Ovary (tissue), 9 donors: ENCODE data around the gene PEX12. TPM values are rescaled to one million over a fixed set of nuclear protein-coding genes. Genes with fewer than 3 reads are reported as not detected.

Source experiments
- DNase-seq, 5 donors: peaks; one replicate each; pipeline ENCODE4 v3.0.0-alpha.2; 2019 to 2020
- H3K27ac ChIP-seq, 2 donors: fragments of 200-600 bp; one replicate each; pipeline versions ENCODE4 v1.5.1 to v1.8.0; 2019 to 2022
- H3K27me3 ChIP-seq: fragments of 200-600 bp; one replicate; pipeline ENCODE4 v1.8.0; 2022
- H3K36me3 ChIP-seq: fragments of 200-600 bp; sonication (generic); one replicate; pipeline ENCODE4 v1.5.1; 2019
- H3K4me1 ChIP-seq: one replicate; pipeline ENCODE4 v1.8.1; 2013; ENCODE audit warnings: mild to moderate bottlenecking, moderate library complexity; ENCODE audit not compliant: insufficient read depth
- H3K4me3 ChIP-seq: fragments of 200-600 bp; sonication (generic); one replicate; pipeline ENCODE4 v1.5.1; 2017
- H3K9me3 ChIP-seq, 2 donors: fragments of 200-600 bp in 1 of 2; sonication (generic) in 1 of 2; one replicate each; pipeline versions ENCODE4 v1.5.1 to v1.8.1; 2013 to 2019; ENCODE audit warnings: mild to moderate bottlenecking in 1 of 2, moderate library complexity in 1 of 2
- EP300 ChIP-seq: sonication (generic); formaldehyde crosslinking; IDR thresholded peaks from one replicate; pipeline ENCODE4 v1.6.1; 2017; ENCODE audit warnings: antibody characterized with exemption
- POLR2A ChIP-seq: fragments of 450-650 bp; IDR thresholded peaks from one replicate; pipeline ENCODE4 v1.6.1; 2017; ENCODE audit warnings: antibody characterized with exemption, mild to moderate bottlenecking, moderate library complexity
- WGBS, 3 donors: extraction: QIAGEN DNeasy Blood & Tissue Kit in 1 of 3; methylation state at CpG; one replicate each; pipeline versions ENCODE4 v1.1.5 to v1.1.7; 2013 to 2017; 5-methylcytosine and 5-hydroxymethylcytosine counted together
- intact Hi-C, 4 donors: fragments of 100-400 bp; cut with DNase I; formaldehyde crosslinking; loops; one replicate each; pipeline versions ENCODE4 v1.11.0 to v1.15.1; 2022 to 2023
- polyA plus RNA-seq, 2 donors: library from polyadenylated mRNA; stranded (reverse); fragments of 200-250 nt in 1 of 2; fragments of 350-450 nt in 1 of 2; fragmentation: Illumina TruSeq in 1 of 2; extraction: RNeasy Lipid Tissue Mini Kit (QIAGEN cat#74804) in 1 of 2; gene quantifications; one replicate each; pipeline ENCODE4 v1.2.3, GENCODE V29; 2013 to 2014
- total RNA-seq, 7 donors: library from RNA; depleted of rRNA in 2 of 7; stranded (reverse); fragments of >200 nt in 2 of 7; fragmentation: NEBNext Ultra II Directional in 3 of 7; extraction: Animal tissue kit (Norgen Biotek cat#: 25700) in 3 of 7; gene quantifications; one replicate each; pipeline versions ENCODE4 v1.1.0 to v1.2.4, GENCODE V29; 2016 to 2023
- TF ChIP-seq, protein P1 (sequence below), 3 donors: fragments of 450-650 bp in 2 of 3; fragments of 200-600 bp in 1 of 3; IDR thresholded peaks; one replicate each; pipeline versions ENCODE4 v1.5.1 to v1.8.0; 2016 to 2022; ENCODE audit warnings: antibody characterized with exemption in 3 of 3, mild to moderate bottlenecking in 1 of 3
- donor health status: DM: no; HTN: no; CAD: no; lungs with moderate emphysema.
- donor health status: DM: no; HTN: no; CAD: no.
- donor health status: Bipolar disorder and iron deficiency.
- donor health status: DM: yes; HTN: yes; CAD: no.
- donor health status: DM: no; HTN: no; CAD: no.
- donor health status: DM: yes; HTN: yes; CAD: no.

The PEX12 gene
- total and polyA plus RNA-seq, 9 donors = 4.0 to 9.8 (median 6.5) TPM

DNA sequence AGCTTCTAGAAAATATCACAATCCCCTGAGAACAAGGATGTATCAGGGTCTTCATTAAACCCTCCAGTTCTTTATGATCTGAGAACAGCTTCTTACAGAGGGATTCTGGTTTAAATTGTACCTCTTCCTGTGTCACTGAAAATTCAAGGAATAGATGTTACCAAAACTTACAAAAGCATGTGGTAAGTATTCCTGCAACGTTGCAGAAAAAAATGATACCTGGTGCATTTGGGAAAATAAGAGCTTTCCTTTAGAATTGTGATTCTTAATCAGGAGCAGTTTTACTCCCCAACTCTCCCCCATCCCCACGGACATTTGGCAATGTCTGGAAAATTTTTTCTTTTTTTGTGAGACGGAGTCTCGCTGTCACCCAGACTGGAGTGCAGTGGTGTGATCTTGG, 25.1 kb downstream of the PEX12 start:
- 50 to 68% (median 63%) methylated on average over 4 of the region's 4 CpGs for WGBS, 3 donors
- H3K27me3 ChIP-seq = no peaks in the 10 kb centered on the region
- intact Hi-C loops = no loop called here

GRCh38 chr17:35548978-35549377, 29.4 kb downstream of the PEX12 start:
- 38 to 46% (median 40%) methylated on average over 1 of the region's 1 CpG for WGBS, 3 donors
- H3K36me3 ChIP-seq = no peaks in the 10 kb centered on the region
- H3K27me3 ChIP-seq = no peaks in the 10 kb centered on the region
- no peak overlapping the region for H3K4me3 ChIP-seq
- no peak for DNase-seq
- no peak for TF ChIP-seq POLR2A
- TF ChIP-seq, protein P1, sequence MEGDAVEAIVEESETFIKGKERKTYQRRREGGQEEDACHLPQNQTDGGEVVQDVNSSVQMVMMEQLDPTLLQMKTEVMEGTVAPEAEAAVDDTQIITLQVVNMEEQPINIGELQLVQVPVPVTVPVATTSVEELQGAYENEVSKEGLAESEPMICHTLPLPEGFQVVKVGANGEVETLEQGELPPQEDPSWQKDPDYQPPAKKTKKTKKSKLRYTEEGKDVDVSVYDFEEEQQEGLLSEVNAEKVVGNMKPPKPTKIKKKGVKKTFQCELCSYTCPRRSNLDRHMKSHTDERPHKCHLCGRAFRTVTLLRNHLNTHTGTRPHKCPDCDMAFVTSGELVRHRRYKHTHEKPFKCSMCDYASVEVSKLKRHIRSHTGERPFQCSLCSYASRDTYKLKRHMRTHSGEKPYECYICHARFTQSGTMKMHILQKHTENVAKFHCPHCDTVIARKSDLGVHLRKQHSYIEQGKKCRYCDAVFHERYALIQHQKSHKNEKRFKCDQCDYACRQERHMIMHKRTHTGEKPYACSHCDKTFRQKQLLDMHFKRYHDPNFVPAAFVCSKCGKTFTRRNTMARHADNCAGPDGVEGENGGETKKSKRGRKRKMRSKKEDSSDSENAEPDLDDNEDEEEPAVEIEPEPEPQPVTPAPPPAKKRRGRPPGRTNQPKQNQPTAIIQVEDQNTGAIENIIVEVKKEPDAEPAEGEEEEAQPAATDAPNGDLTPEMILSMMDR (IDR thresholded peaks at IDR 0.05) = no peak
- no peak for TF ChIP-seq EP300
- H3K4me1 ChIP-seq = no peaks in the 10 kb centered on the region
- no peaks in the 10 kb centered on the region for H3K9me3 ChIP-seq
- H3K27ac ChIP-seq = no peak overlapping the region
- intact Hi-C loops = loop anchor here in 1 of 4 donors (10.0 kb wide), 1 partner anchor 196 kb away; no protein-coding TSS in a partner anchor

More for the DNA sequence above, 25.1 kb downstream of the PEX12 start:
- H3K27ac ChIP-seq = no peak overlapping the region
- H3K4me3 ChIP-seq = no peak overlapping the region
- DNase-seq = no peak
- H3K36me3 ChIP-seq = no peaks in the 10 kb centered on the region
- H3K4me1 ChIP-seq = no peaks in the 10 kb centered on the region
- TF ChIP-seq, protein P1 (IDR thresholded peaks at IDR 0.05) = no peak
- TF ChIP-seq POLR2A = no peak
- no peaks in the 10 kb centered on the region for H3K9me3 ChIP-seq

DNA sequence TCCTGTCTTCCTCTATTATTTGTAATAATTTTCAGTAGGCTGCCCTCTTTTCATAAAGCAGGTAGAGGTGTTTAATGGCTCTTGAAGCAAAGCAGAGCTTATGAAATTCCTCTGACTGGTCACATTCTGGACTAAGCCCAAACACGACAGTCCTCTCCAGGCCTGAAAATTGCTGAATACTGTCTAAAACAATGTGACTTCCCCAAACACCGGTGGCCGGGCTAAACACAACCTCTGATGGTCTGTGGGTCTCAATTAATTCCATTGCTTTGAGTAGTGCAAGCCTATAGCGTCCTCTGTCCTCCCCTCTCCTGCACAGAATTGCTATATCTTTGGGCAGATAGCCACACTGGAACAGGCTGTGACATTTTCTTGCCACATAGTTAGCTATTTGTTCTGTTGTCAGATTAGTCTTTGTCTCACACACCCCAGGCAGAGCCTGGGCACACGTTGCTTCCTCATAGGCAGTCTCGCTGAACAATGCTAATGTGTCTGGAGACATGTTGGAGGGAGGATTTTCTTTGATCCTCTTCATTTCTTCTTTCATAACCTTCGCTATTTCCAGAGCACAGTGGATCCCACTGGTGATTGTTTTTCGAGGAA, 30.1 kb downstream of the PEX12 start:
- TF ChIP-seq, protein P1 (IDR thresholded peaks at IDR 0.05) = no peak
- TF ChIP-seq EP300 (no peak), POLR2A (no peak)
- no peaks in the 10 kb centered on the region for H3K27me3 ChIP-seq
- DNase-seq = no peak
- H3K9me3 ChIP-seq = no peaks in the 10 kb centered on the region
- no peak overlapping the region for H3K27ac ChIP-seq
- H3K4me3 ChIP-seq = no peak overlapping the region
- no peaks in the 10 kb centered on the region for H3K4me1 ChIP-seq
- intact Hi-C loops = loop anchor here in 1 of 4 donors (10.0 kb wide), 1 partner anchor 196 kb away; no protein-coding TSS in a partner anchor
- WGBS, 3 donors = 69 to 75% (median 70%) methylated on average over 8 of the region's 8 CpGs
- no peaks in the 10 kb centered on the region for H3K36me3 ChIP-seq

DNA sequence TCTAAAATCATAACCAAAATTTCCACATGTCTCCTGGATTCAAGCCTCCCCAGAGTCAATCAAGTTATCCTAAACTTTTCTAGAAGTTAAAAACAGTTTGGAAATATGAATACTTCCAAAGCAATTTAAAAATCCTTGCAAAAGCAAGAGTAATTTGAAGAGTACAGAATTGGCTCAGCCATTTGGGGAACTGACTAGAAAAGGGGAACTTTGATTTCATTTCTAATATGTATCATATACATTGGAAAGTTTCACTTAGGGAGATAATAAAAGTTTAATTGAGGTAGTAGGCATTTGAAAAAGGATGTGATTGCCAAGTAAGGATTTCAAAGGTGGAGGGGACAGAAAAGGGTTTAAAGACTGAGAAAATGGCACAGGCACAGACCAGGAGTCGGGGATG, 31.9 kb downstream of the PEX12 start:
- no peak overlapping the region for H3K4me3 ChIP-seq
- no peak overlapping the region for H3K27ac ChIP-seq
- no peak for TF ChIP-seq POLR2A
- no peak for TF ChIP-seq EP300
- TF ChIP-seq, protein P1 (IDR thresholded peaks at IDR 0.05) = no peak
- 58 to 73% (median 70%) methylated on average over 1 of the region's 1 CpG for WGBS, 3 donors
- no peaks in the 10 kb centered on the region for H3K36me3 ChIP-seq
- H3K9me3 ChIP-seq = no peaks in the 10 kb centered on the region
- H3K27me3 ChIP-seq = no peaks in the 10 kb centered on the region
- intact Hi-C loops = loop anchor here in 1 of 4 donors (10.0 kb wide), 1 partner anchor 198 kb away; no protein-coding TSS in a partner anchor
- peaks cover 2% of the 10 kb centered on the region for H3K4me1 ChIP-seq
- DNase-seq = no peak
